OCI-LY1 (cell line): ENCODE measurements around the gene GJB6.

Experiments
- H2AFZ ChIP-seq: fragments of 200-600 bp; sonication (generic), shearing (Covaris generic); 2 replicates; pipeline ENCODE4 v1.6.0; 2014; ENCODE audit warnings: antibody characterized with exemption, mild to moderate bottlenecking, low read length
- H3F3A ChIP-seq: fragments of 200-600 bp; sonication (generic), shearing (Covaris generic); 2 replicates; pipeline ENCODE4 v1.6.0; 2014; ENCODE audit warnings: mild to moderate bottlenecking, antibody characterized with exemption, low read length, moderate library complexity; ENCODE audit not compliant: insufficient read depth
- H3K27ac ChIP-seq: fragments of 200-600 bp; sonication (generic); 2 replicates; pipeline ENCODE4 v1.5.1; 2014; ENCODE audit warnings: low read length, mixed run types, mild to moderate bottlenecking, low read depth; ENCODE audit not compliant: poor library complexity, severe bottlenecking
- H3K27me3 ChIP-seq: fragments of 200-600 bp; sonication (generic); 2 replicates; pipeline ENCODE4 v1.6.0; 2014; ENCODE audit warnings: antibody characterized with exemption, mild to moderate bottlenecking, low read length, moderate library complexity; ENCODE audit not compliant: insufficient read depth
- H3K36me3 ChIP-seq: fragments of 200-600 bp; sonication (generic); 2 replicates; pipeline ENCODE4 v1.6.1; 2014; ENCODE audit warnings: mild to moderate bottlenecking, antibody characterized with exemption, low read length, moderate library complexity, mixed read lengths; ENCODE audit not compliant: insufficient read depth
- H3K4me1 ChIP-seq: fragments of 200-600 bp; sonication (generic); 2 replicates; pipeline ENCODE4 v1.5.1; 2014; ENCODE audit warnings: mild to moderate bottlenecking, low read length, moderate library complexity; ENCODE audit not compliant: insufficient read depth, severe bottlenecking
- H3K4me2 ChIP-seq: fragments of 200-600 bp; sonication (generic), shearing (Covaris generic); 2 replicates; pipeline ENCODE4 v1.6.1; 2014; ENCODE audit warnings: low read length
- H3K4me3 ChIP-seq: fragments of 200-600 bp; sonication (generic); 2 replicates; pipeline ENCODE4 v1.5.1; 2014; ENCODE audit warnings: low read length, low read depth, mild to moderate bottlenecking, mixed read lengths; ENCODE audit not compliant: poor library complexity, severe bottlenecking
- H3K79me2 ChIP-seq: fragments of 200-600 bp; shearing (Covaris generic); 2 replicates; pipeline ENCODE4 v1.6.1; 2016; ENCODE audit warnings: mixed run types, low read length, mixed read lengths; ENCODE audit not compliant: insufficient read depth
- H3K9ac ChIP-seq: fragments of 200-600 bp; sonication (generic), shearing (Covaris generic); 2 replicates; pipeline ENCODE4 v1.6.1; 2014; ENCODE audit warnings: mild to moderate bottlenecking, low read length, mixed read lengths
- H3K9me2 ChIP-seq: fragments of 200-600 bp; sonication (generic), shearing (Covaris generic); 2 replicates; pipeline ENCODE4 v1.6.1; 2014; ENCODE audit warnings: low read depth, mild to moderate bottlenecking, low read length, mixed read lengths
- H3K9me3 ChIP-seq: fragments of 200-600 bp; shearing (Covaris generic); 2 replicates; pipeline ENCODE4 v1.6.1; 2014; ENCODE audit warnings: low read length, mixed read lengths
- H4K20me1 ChIP-seq: fragments of 200-600 bp; sonication (generic), shearing (Covaris generic); 2 replicates; pipeline ENCODE4 v1.6.0; 2016; ENCODE audit warnings: mild to moderate bottlenecking, low read length; ENCODE audit not compliant: insufficient read depth
- EZH2 ChIP-seq: fragments of 200-600 bp; sonication (generic), shearing (Covaris generic); IDR thresholded peaks from 2 replicates; pipeline ENCODE4 v1.8.0; 2017; ENCODE audit warnings: borderline replicate concordance, mixed run types, mild to moderate bottlenecking, antibody characterized with exemption, low read length, moderate library complexity, mixed read lengths
- TF ChIP-seq, protein P1 (sequence below): fragments of 200-600 bp; sonication (generic), shearing (Covaris generic); IDR thresholded peaks from 2 replicates; pipeline ENCODE4 v1.5.1; 2017; ENCODE audit warnings: mild to moderate bottlenecking, antibody characterized with exemption, low read length, moderate library complexity, mixed read lengths

The GJB6 gene

DNA sequence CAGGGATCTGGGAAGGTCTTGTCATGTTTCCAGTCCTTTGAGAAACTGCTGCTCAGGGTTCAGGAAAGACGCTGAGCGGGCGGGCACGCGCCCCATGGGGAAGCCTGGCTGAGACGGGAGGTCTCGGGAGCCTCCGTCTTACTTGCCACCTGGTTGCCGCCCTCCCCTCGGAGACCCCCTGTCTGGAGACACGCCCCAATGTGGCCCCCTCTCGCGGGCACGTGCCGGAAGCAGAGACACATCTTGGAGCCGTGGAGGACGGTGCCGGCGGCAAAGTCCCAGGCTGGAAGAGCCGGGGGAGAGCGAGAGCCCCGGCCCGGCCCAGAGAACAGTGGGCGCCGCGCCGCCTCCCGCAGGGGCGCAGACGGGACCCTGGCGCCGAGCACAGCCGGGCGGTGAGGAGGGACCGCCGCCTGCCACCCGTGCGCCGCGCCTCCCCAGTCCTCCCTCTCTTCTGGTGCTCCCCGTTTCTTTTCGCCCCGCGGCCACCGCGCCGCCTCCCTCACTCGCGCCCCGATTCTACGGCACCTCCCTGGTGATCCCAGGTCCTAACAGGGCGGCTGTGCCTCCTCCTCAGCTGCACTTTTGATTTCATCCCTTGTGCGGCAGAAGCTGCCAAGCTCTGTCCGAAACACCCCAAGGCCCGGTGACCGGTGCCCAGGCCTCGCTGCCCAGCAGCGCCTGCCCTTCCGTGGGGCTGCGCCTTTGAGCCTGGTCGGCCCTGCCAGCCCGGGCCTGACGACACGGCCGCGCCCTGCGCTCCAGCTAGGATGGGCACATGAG lies 54.9 kb downstream of the GJB6 start:
- Histone ChIP-seq H2AFZ (no peak overlapping the region), H3K79me2 (no peaks in the 10 kb centered on the region), H3K27me3 (no peaks in the 10 kb centered on the region; the same call in 1 of the 2 replicates), H3K9me3 (no peaks in the 10 kb centered on the region), H3F3A (no peaks in the 10 kb centered on the region), H3K9ac (no peak overlapping the region), H3K9me2 (no peaks in the 10 kb centered on the region), H3K4me3 (no peak overlapping the region), H3K36me3 (no peaks in the 10 kb centered on the region), H3K27ac (no peak overlapping the region), H3K4me2 (no peak overlapping the region), H3K4me1 (no peaks in the 10 kb centered on the region), H4K20me1 (no peaks in the 10 kb centered on the region)
- TF ChIP-seq, protein P1, sequence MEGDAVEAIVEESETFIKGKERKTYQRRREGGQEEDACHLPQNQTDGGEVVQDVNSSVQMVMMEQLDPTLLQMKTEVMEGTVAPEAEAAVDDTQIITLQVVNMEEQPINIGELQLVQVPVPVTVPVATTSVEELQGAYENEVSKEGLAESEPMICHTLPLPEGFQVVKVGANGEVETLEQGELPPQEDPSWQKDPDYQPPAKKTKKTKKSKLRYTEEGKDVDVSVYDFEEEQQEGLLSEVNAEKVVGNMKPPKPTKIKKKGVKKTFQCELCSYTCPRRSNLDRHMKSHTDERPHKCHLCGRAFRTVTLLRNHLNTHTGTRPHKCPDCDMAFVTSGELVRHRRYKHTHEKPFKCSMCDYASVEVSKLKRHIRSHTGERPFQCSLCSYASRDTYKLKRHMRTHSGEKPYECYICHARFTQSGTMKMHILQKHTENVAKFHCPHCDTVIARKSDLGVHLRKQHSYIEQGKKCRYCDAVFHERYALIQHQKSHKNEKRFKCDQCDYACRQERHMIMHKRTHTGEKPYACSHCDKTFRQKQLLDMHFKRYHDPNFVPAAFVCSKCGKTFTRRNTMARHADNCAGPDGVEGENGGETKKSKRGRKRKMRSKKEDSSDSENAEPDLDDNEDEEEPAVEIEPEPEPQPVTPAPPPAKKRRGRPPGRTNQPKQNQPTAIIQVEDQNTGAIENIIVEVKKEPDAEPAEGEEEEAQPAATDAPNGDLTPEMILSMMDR: no peak
- no peak for TF ChIP-seq EZH2

DNA sequence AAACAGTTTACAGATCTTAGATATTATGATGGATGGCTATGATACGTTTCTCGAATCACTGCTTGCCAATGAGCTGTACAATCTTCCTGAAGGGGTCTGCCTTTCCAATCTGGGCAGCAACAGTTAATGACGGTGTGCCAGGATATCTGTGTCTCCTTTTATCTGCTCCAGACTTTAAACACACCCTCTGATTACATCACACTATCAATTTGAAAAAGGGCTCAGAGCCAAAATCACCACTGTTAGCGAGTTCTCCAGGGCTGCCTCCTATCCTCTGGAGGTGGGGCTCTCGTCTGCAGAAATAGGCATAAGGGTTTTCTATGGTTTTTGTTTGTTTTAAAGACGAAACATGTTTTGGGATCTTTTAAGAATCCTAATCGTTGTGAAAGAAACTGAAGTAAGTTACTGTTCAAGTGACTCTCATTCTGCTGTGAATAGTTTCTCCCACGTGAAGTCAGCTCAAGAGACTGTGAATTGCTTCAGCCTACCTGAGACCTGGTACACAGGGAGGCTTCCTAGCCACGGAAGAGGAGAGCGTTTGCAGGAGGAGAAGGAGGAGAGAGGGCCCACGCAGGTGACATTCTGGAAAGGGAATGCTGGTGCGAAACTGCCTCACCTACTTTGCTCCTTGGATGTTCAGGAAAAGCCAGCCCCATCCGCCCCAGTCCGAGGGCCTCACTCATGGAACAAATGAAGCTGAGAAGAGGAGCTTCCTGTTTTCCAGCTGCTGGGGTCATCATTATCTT lies 56.0 kb downstream of the GJB6 start:
- TF ChIP-seq EZH2: no peak
- TF ChIP-seq, protein P1: no peak
- H4K20me1 ChIP-seq: no peaks in the 10 kb centered on the region
- no peaks in the 10 kb centered on the region for H3K9me2 ChIP-seq
- H3K79me2 ChIP-seq: no peaks in the 10 kb centered on the region
- no peaks in the 10 kb centered on the region; the same call in 1 of the 2 replicates for H3K27me3 ChIP-seq
- H3K4me3 ChIP-seq: no peak overlapping the region
- no peak overlapping the region for H3K27ac ChIP-seq
- H3K4me2 ChIP-seq: no peak overlapping the region
- no peak overlapping the region for H3K9ac ChIP-seq
- no peak overlapping the region for H2AFZ ChIP-seq
- H3K36me3 ChIP-seq: no peaks in the 10 kb centered on the region
- no peaks in the 10 kb centered on the region for H3K4me1 ChIP-seq
- H3F3A ChIP-seq: no peaks in the 10 kb centered on the region
- no peaks in the 10 kb centered on the region for H3K9me3 ChIP-seq

GRCh38 chr13:20175406-20175794 lies 56.7 kb downstream of the GJB6 start:
- Histone ChIP-seq H3K79me2 (no peaks in the 10 kb centered on the region), H3K36me3 (no peaks in the 10 kb centered on the region), H3K27ac (no peak overlapping the region), H3K9ac (no peak overlapping the region), H3K4me1 (no peaks in the 10 kb centered on the region), H3K4me2 (no peak overlapping the region), H3F3A (no peaks in the 10 kb centered on the region), H3K9me3 (no peaks in the 10 kb centered on the region), H3K27me3 (no peaks in the 10 kb centered on the region; the same call in 1 of the 2 replicates), H2AFZ (no peak overlapping the region), H4K20me1 (no peaks in the 10 kb centered on the region), H3K9me2 (no peaks in the 10 kb centered on the region), H3K4me3 (no peak overlapping the region)
- TF ChIP-seq, protein P1: no peak
- no peak for TF ChIP-seq EZH2
